Upper lobe of right lung (tissue), 1 donor: ENCODE results near the gene ATG2A. TPM values are rescaled to one million over a fixed set of nuclear protein-coding genes. Genes with fewer than 3 reads are reported as not detected.
A peak's percentile ranks its signal among the peaks of the same experiment; 100 is the strongest.

Experiments
- ATAC-seq: fragments of 200-7000 bp; cut with Tn5 transposase; one replicate; pipeline ENCODE4 v1.9.1; 2020; ENCODE audit warnings: mild to moderate bottlenecking, moderate library complexity
- DNase-seq: peaks from one replicate; pipeline ENCODE4 v3.0.0-alpha.2; 2020
- H3K27ac ChIP-seq: fragments of 200-600 bp; one replicate; pipeline ENCODE4 v1.8.0; 2022
- H3K27me3 ChIP-seq: fragments of 200-600 bp; one replicate; pipeline ENCODE4 v1.8.0; 2022; ENCODE audit warnings: mild to moderate bottlenecking
- H3K36me3 ChIP-seq: fragments of 200-600 bp; one replicate; pipeline ENCODE4 v1.8.0; 2022
- H3K4me1 ChIP-seq: fragments of 200-600 bp; one replicate; pipeline ENCODE4 v1.8.0; 2022
- H3K4me3 ChIP-seq: fragments of 200-600 bp; one replicate; pipeline ENCODE4 v1.8.0; 2022; ENCODE audit warnings: mild to moderate bottlenecking
- H3K9me3 ChIP-seq: fragments of 200-600 bp; one replicate; pipeline ENCODE4 v1.8.0; 2022
- intact Hi-C: fragments of 100-400 bp; cut with DNase I; formaldehyde crosslinking; loops from one replicate; pipeline ENCODE4 v1.11.0; 2022
- total RNA-seq: library from RNA; stranded (reverse); fragmentation: NEBNext Ultra II Directional; extraction: Animal tissue kit (Norgen Biotek cat#: 25700); gene quantifications from one replicate; pipeline ENCODE4 v1.2.1, GENCODE V29; 2021
- TF ChIP-seq, protein P1 (sequence below): fragments of 200-600 bp; IDR thresholded peaks from one replicate; pipeline ENCODE4 v1.8.0; 2022; ENCODE audit warnings: antibody characterized with exemption
- donor health status: DM: no; HTN: yes; CAD: no; lungs with severe emphysema.

Gene ATG2A
- total RNA-seq, 1 donor from 2014 or later, result 23.2 TPM

DNA sequence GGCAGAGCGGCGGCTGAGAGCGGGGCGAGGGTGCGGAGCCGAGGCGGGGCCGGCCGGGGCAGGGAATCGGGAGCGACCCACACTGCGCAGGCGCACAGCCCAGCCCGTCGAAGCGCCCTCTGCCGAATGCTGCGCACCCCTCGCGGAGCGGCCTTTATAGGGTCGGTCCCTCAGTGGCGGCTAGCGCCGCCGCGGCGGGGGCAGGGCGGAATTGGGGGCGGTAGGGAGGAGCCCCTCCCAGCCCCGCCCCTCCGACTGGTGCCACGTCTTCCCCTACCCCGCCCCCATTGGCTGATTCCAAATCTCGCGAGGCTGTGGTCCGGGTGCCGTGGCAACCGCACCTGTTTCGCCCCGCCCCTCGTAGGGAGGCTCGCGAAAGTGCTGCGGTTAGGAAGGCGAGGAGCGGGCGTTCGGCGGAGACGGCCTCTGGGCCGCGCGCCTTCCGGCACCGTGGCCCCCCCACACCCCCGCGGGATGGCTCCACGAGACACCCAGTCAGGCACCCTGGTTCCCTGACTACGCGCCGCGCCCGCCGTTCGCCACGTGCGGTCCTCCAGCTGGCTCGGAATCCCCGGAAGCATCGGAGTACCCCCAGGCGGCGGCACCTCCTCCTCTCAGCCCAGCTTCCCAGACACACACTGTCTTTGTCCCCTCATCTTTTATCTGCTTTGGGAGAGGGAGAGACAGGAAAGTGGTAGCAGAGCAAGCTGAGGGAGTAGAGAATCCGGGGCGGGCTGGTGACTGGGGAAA lies 38.3 kb downstream of the ATG2A start, which contains the start of gene EHD1:
TSS of gene EHD1 (minus strand) at position 128 of the 750 bp plus-strand sequence. CDS start 157 bp downstream, outside the sequence.
- Histone ChIP-seq H3K9me3 (no peaks in the 10 kb centered on the region), H3K36me3 (peaks cover 12% of the 10 kb centered on the region), H3K27me3 (no peaks in the 10 kb centered on the region), H3K4me1 (peaks cover 48% of the 10 kb centered on the region), H3K27ac (peak within 1 kb of the TSS; percentile 90), H3K4me3 (peak within 1 kb of the TSS; percentile 99)
- TF ChIP-seq, protein P1, sequence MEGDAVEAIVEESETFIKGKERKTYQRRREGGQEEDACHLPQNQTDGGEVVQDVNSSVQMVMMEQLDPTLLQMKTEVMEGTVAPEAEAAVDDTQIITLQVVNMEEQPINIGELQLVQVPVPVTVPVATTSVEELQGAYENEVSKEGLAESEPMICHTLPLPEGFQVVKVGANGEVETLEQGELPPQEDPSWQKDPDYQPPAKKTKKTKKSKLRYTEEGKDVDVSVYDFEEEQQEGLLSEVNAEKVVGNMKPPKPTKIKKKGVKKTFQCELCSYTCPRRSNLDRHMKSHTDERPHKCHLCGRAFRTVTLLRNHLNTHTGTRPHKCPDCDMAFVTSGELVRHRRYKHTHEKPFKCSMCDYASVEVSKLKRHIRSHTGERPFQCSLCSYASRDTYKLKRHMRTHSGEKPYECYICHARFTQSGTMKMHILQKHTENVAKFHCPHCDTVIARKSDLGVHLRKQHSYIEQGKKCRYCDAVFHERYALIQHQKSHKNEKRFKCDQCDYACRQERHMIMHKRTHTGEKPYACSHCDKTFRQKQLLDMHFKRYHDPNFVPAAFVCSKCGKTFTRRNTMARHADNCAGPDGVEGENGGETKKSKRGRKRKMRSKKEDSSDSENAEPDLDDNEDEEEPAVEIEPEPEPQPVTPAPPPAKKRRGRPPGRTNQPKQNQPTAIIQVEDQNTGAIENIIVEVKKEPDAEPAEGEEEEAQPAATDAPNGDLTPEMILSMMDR, result peak; percentile 62
- DNase-seq (peak; percentile 99), ATAC-seq (peak; percentile 93)
- intact Hi-C loops, result no loop called here

DNA sequence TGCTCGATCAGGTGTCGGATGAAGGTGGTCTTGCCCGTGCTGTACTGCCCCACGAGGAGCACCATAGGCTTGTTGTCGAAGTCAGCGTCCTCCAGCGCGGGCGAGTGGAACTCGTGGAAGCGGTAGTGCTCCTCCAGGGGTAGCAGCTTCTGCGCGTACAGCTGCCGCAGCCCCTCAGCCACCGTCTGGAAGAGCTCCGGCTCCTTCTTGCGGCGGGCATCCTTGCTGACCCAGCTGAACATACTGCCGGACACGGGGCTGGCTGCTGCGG lies 38.9 kb downstream of the ATG2A start:
- Histone ChIP-seq H3K4me1 (peaks cover 52% of the 10 kb centered on the region), H3K27me3 (no peaks in the 10 kb centered on the region), H3K36me3 (peaks cover 17% of the 10 kb centered on the region), H3K9me3 (no peaks in the 10 kb centered on the region), H3K27ac (peak overlapping the region; percentile 88), H3K4me3 (peak overlapping the region; percentile 99)
- DNase-seq (no peak), ATAC-seq (peak; percentile 25)
- TF ChIP-seq, protein P1, result no peak
- intact Hi-C loops, result no loop called here

- DNase-seq, result no peak
- no peak for ATAC-seq
Measured at GRCh38 chr11:64877390-64878222, 39.4 kb downstream of the ATG2A start.

GRCh38 chr11:64876835-64877341 lies 40.1 kb downstream of the ATG2A start:
- intact Hi-C loops, result no loop called here
- peak; percentile 84 for DNase-seq
- TF ChIP-seq, protein P1, result no peak
- Histone ChIP-seq H3K27ac (peak overlapping the region; percentile 88), H3K36me3 (peaks cover 30% of the 10 kb centered on the region), H3K4me3 (peak overlapping the region; percentile 99), H3K4me1 (peaks cover 62% of the 10 kb centered on the region), H3K27me3 (no peaks in the 10 kb centered on the region), H3K9me3 (no peaks in the 10 kb centered on the region)
- peak; percentile 40 for ATAC-seq

More at GRCh38 chr11:64877390-64878222, 39.4 kb downstream of the ATG2A start:
- H3K27me3 ChIP-seq, result no peaks in the 10 kb centered on the region
- intact Hi-C loops, result no loop called here
- peak overlapping the region; percentile 99 for H3K4me3 ChIP-seq
- TF ChIP-seq, protein P1, result no peak
- H3K9me3 ChIP-seq, result no peaks in the 10 kb centered on the region
- H3K4me1 ChIP-seq, result peaks cover 57% of the 10 kb centered on the region
- peaks cover 23% of the 10 kb centered on the region for H3K36me3 ChIP-seq
- peak overlapping the region; percentile 88 for H3K27ac ChIP-seq

DNA sequence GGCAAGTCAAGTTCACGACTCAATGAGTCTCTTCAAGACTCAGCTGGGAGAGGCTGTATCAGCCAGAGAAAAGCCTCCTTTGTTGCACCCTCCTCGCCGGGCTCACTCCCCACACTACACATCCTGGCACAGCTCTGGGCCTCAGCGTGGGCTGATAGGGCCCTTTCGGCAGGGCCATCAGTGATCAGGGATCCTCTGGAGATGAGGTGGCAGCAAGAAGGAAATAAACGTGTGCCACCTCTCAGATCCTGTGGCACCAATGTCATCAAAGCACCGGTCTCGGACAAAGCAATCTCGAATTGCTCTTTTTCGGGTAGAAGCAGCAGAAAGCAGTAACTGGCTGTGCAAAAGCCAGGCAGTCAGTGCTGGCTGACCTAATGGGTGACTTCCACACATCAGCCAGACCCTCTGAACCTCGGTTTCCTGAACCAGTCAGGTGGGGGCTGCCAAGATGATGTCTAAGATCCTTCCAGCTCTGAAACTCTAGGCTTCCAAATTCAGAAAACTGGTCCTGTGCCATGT lies 40.7 kb downstream of the ATG2A start:
- ATAC-seq (no peak), DNase-seq (no peak)
- H3K36me3 ChIP-seq, result peaks cover 34% of the 10 kb centered on the region
- TF ChIP-seq, protein P1, result no peak
- H3K9me3 ChIP-seq, result no peaks in the 10 kb centered on the region
- peaks cover 68% of the 10 kb centered on the region for H3K4me1 ChIP-seq
- H3K4me3 ChIP-seq, result peak overlapping the region; percentile 99
- H3K27me3 ChIP-seq, result no peaks in the 10 kb centered on the region
- intact Hi-C loops, result no loop called here
- peak overlapping the region; percentile 88 for H3K27ac ChIP-seq
